HepG2 (cell line): ENCODE data around the gene PARP14. TPM values are rescaled to one million over a fixed set of nuclear protein-coding genes. Genes with fewer than 3 reads are reported as not detected.
"Not testable (repeated sequence)": the region's sequence is repeated elsewhere in the genome, so short reads cannot be mapped to it uniquely, and the experiment has no call there.

ENCODE experiments used
- ATAC-seq: fragments of 200-7000 bp; cut with Tn5 transposase; 3 replicates; pipeline ENCODE4 v1.9.1; 2020; ENCODE audit warnings: mild to moderate bottlenecking, moderate library complexity
- BruUV-seq: library from RNA; stranded (reverse); fragments of 400-500 nt; replicated peaks from 2 replicates; lab custom pipeline; 2021; lab: Mats Ljungman, UMichigan
- CTCF ChIA-PET: fragments of 300-600 bp; formaldehyde crosslinking; extraction: SDS; loops from one replicate; lab custom pipeline; 2021; ENCODE audit warnings: low total read pairs, inconsistent platforms, low intra/inter-chr PET ratio; lab: Yijun Ruan, JAX
- POLR2A ChIA-PET: fragments of 350-600 bp; sonication (Branson Sonifier 250); formaldehyde crosslinking; loops from one replicate; lab custom pipeline; 2020; ENCODE audit warnings: antibody characterized with exemption, inconsistent platforms; lab: Yijun Ruan, JAX
- DNase-seq: peaks from one replicate; pipeline ENCODE4 v3.0.0-alpha.2; 2015; ENCODE audit warnings: low spot score
- FAIRE-seq: peaks from 3 replicates; lab custom pipeline; 2011; peaks lifted over from hg19 to GRCh38; lab: Jason Lieb, UNC
- H2AFZ ChIP-seq: one replicate; pipeline ENCODE4 v1.6.1; 2011; ENCODE audit warnings: low read length, inconsistent platforms
- H3K27ac ChIP-seq: fragments of 300-600 bp; 3 replicates; pipeline ENCODE4 v1.8.0; 2011; ENCODE audit warnings: mixed run types, mild to moderate bottlenecking, mixed read lengths, low read length, inconsistent platforms; ENCODE audit not compliant: insufficient read depth; ENCODE audit errors: extremely low read length
- H3K27me3 ChIP-seq, 2 experiments: fragments of 200-600 bp in 1 of 2; 2 replicates in 1 of 2; 3 replicates in 1 of 2; pipeline versions ENCODE4 v1.6.0 to v1.8.0; 2011; ENCODE audit warnings: low read length in 2 of 2, mild to moderate bottlenecking in 2 of 2, moderate library complexity in 2 of 2, inconsistent platforms in 1 of 2; ENCODE audit not compliant: insufficient read depth in 2 of 2, control insufficient read depth in 1 of 2
- H3K36me3 ChIP-seq, 2 experiments: fragments of 200-600 bp in 1 of 2; replicated peaks in 1 of 2; 2 replicates in 1 of 2; 3 replicates in 1 of 2; pipeline versions ENCODE4 v1.5.1 to v1.8.0; 2011; ENCODE audit warnings: low read length in 2 of 2, inconsistent platforms in 1 of 2; ENCODE audit not compliant: insufficient read depth in 2 of 2, control insufficient read depth in 1 of 2
- H3K4me1 ChIP-seq: 2 replicates; pipeline ENCODE4 v1.5.1; 2012; ENCODE audit warnings: low read length, inconsistent platforms; ENCODE audit not compliant: insufficient read depth
- H3K4me2 ChIP-seq: 2 replicates; pipeline ENCODE4 v1.6.0; 2011; ENCODE audit warnings: low read depth, low read length, inconsistent platforms
- H3K4me3 ChIP-seq, 3 experiments: fragments of 200-600 bp in 1 of 3; sonication (generic), shearing (Covaris generic) in 1 of 3; replicated peaks in 1 of 3; 2 replicates each; pipeline ENCODE4 v1.5.1; 2011 to 2016; ENCODE audit warnings: low read length in 3 of 3, inconsistent platforms in 2 of 3, low read depth in 2 of 3, mild to moderate bottlenecking in 2 of 3, control low read depth in 1 of 3, mixed read lengths in 1 of 3; ENCODE audit not compliant: insufficient read depth in 1 of 3
- H3K79me2 ChIP-seq: one replicate; pipeline ENCODE4 v1.6.1; 2011; ENCODE audit warnings: low read length, inconsistent platforms; ENCODE audit not compliant: insufficient read depth
- H3K9ac ChIP-seq: 2 replicates; pipeline ENCODE4 v1.6.0; 2011; ENCODE audit warnings: mild to moderate bottlenecking, low read depth, low read length, inconsistent platforms; ENCODE audit not compliant: insufficient read depth
- H3K9me3 ChIP-seq: 2 replicates; pipeline ENCODE4 v1.5.1; 2012; ENCODE audit warnings: mild to moderate bottlenecking, low read length
- H4K20me1 ChIP-seq: 2 replicates; pipeline ENCODE4 v1.6.0; 2011; ENCODE audit warnings: inconsistent platforms, mild to moderate bottlenecking, low read length, moderate library complexity; ENCODE audit not compliant: insufficient read depth
- SALL1 ChIP-seq: sonication (generic); formaldehyde crosslinking; IDR thresholded peaks from 2 replicates; pipeline ENCODE4 v1.8.0; 2022; ENCODE audit warnings: mild to moderate bottlenecking, missing genetic modification reagents
- ZNF124 ChIP-seq: sonication (generic); formaldehyde crosslinking; IDR thresholded peaks from 2 replicates; pipeline ENCODE4 v1.4.0; 2020; ENCODE audit warnings: missing genetic modification reagents
- WGBS: methylation state at CpG from one replicate; pipeline ENCODE4 v1.1.6; 2017; ENCODE audit warnings: low lambda C conversion rate; 5-methylcytosine and 5-hydroxymethylcytosine counted together
- in situ Hi-C: cut with HindIII; loops from 2 replicates; pipeline ENCODE4 v1.10.0; 2017; ENCODE audit warnings: low pct_unique_long_range_greater_than_20kb; ENCODE audit not compliant: extremely low pct_ligation_motif_present
- intact Hi-C: fragments of 100-400 bp; cut with micrococcal nuclease; formaldehyde crosslinking; loops from one replicate; pipeline ENCODE4 v1.10.0; 2022; ENCODE audit not compliant: unreplicated experiment
- polyA plus RNA-seq, 8 experiments: library from polyadenylated mRNA; depleted of rRNA in 3 of 8; stranded (reverse) in 7 of 8; unstranded in 1 of 8; fragments of >200 nt; fragmentation: Illumina TruSeq in 4 of 8; extraction: Trizol in 4 of 8; gene quantifications; 2 replicates each; pipeline versions ENCODE4 v1.2.1 to v1.2.3, GENCODE V29; 2011 to 2016; ENCODE audit warnings: low read depth in 4 of 8, missing spikeins in 1 of 8, mixed read lengths in 1 of 8; ENCODE audit not compliant: insufficient read depth in 1 of 8
- total RNA-seq, 5 experiments: library from RNA; depleted of rRNA; stranded (reverse); fragments of >200 nt; fragmentation: Illumina TruSeq; extraction: Trizol; gene quantifications; 2 replicates each; pipeline ENCODE4 v1.2.3, GENCODE V29; 2016; ENCODE audit warnings: low read depth in 1 of 5
- TF ChIP-seq, protein P1 (sequence below): sonication (generic); formaldehyde crosslinking; IDR thresholded peaks from 2 replicates; pipeline ENCODE4 v1.4.0; 2020; ENCODE audit warnings: mild to moderate bottlenecking, missing genetic modification reagents

The PARP14 gene
- total and polyA plus RNA-seq, 2 of the 13 experiments (the other 11 are each of a cell fraction or from before 2014, with no cell fraction given): 9.0 to 19.1 TPM

GRCh38 chr3:122705379-122705778 is 24.7 kb downstream of the PARP14 start:
- Histone ChIP-seq H4K20me1 (no peaks in the 10 kb centered on the region), H3K4me3 (no peak overlapping the region), H3K79me2 (no peaks in the 10 kb centered on the region), H3K4me1 (peaks cover 7% of the 10 kb centered on the region)
- ATAC-seq (no peak), DNase-seq (no peak)
- POLR2A ChIA-PET: no interaction called here
- TF ChIP-seq SALL1 (CRISPR knock-in tag) (no peak), ZNF124 (CRISPR knock-in tag) (no peak)
- TF ChIP-seq, protein P1, sequence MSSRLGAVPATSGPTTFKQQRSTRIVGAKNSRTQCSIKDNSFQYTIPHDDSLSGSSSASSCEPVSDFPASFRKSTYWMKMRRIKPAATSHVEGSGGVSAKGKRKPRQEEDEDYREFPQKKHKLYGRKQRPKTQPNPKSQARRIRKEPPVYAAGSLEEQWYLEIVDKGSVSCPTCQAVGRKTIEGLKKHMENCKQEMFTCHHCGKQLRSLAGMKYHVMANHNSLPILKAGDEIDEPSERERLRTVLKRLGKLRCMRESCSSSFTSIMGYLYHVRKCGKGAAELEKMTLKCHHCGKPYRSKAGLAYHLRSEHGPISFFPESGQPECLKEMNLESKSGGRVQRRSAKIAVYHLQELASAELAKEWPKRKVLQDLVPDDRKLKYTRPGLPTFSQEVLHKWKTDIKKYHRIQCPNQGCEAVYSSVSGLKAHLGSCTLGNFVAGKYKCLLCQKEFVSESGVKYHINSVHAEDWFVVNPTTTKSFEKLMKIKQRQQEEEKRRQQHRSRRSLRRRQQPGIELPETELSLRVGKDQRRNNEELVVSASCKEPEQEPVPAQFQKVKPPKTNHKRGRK (CRISPR knock-in tag): no peak
- TF ChIP-seq, all 625 proteins: peak for 0
- H3K9me3 ChIP-seq: no peaks in the 10 kb centered on the region
- H3K9ac ChIP-seq: no peak overlapping the region
- H3K27me3 ChIP-seq: no peaks in the 10 kb centered on the region
- no peak overlapping the region for H3K4me2 ChIP-seq
- WGBS: 100% methylated on average over 1 of the region's 1 CpG
- intact Hi-C loops (no loop called here), in situ Hi-C loops (no loop called here)
- H3K27ac ChIP-seq: no peak overlapping the region
- no peak overlapping the region for H2AFZ ChIP-seq
- no peak for FAIRE-seq
- CTCF ChIA-PET: no interaction called here
- H3K36me3 ChIP-seq: no peaks in the 10 kb centered on the region
- no TSS peak for BruUV-seq

DNA sequence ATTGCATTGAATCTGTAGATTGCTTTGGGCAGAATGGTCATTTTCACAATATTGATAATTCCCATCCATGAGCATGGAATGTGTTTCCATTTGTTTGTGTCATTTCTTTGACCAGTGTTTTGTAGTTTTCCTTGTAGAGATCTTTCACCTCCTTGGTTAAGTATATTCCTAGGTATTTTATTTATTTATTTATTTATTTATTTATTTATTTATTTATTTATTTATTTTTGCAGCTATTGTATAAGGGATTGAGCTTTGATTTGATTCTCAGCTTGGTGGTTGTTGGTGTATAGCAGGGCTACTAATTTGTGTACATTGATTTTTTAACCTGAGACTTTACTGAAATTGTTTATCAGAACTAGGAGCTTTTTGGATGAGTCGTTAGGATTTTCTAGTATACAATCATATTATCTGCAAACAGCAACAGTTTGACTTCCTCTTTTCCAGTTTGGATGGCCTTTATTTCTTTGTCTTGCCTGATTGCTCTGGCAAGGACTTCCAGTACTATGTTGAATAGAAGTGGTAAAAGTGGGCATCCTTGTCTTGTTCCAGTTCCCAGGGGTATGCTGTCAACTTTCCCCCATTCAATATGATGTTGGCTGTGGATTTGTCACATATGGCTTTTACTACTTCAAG is 30.1 kb downstream of the PARP14 start:
- CTCF ChIA-PET, in situ Hi-C loops, BruUV-seq, H3K27ac ChIP-seq, H4K20me1 ChIP-seq, H3K9me3 ChIP-seq, POLR2A ChIA-PET, H3K4me3 ChIP-seq, intact Hi-C loops, H3K4me1 ChIP-seq, ATAC-seq, H3K27me3 ChIP-seq, FAIRE-seq, H3K9ac ChIP-seq, H2AFZ ChIP-seq, H3K4me2 ChIP-seq, DNase-seq, H3K79me2 ChIP-seq: not testable (repeated sequence)
- H3K36me3 ChIP-seq: peaks cover 1 to 12% of the 10 kb centered on the region in 2 experiments; a peak in 2 of 5 replicates
- 100% methylated on average over 1 of the region's 1 CpG for WGBS
